Activated CD4-positive, alpha-beta T cell treated with anti-CD3 and anti-CD28 coated beads, Interleukin-2, amount 10 ng/mL, durations not matched to agents 7 days and 5 days (primary cell): ENCODE data around the gene PLEKHJ1. TPM values are rescaled to one million over a fixed set of nuclear protein-coding genes. Genes with fewer than 3 reads are reported as not detected.
"Not testable (repeated sequence)": the region's sequence is repeated elsewhere in the genome, so short reads cannot be mapped to it uniquely, and the experiment has no call there.

Source experiments
- CTCF ChIA-PET: fragments of 350-600 bp; sonication (Branson Sonifier 250); formaldehyde crosslinking; loops from one replicate; lab custom pipeline; 2021; ENCODE audit warnings: antibody characterized with exemption; lab: Charles Lee
- POLR2A ChIA-PET: fragments of 350-600 bp; sonication (Branson Sonifier 250); formaldehyde crosslinking; loops from one replicate; lab custom pipeline; 2021; ENCODE audit warnings: antibody characterized with exemption; lab: Charles Lee
- DNase-seq: peaks from one replicate; pipeline ENCODE4 v3.0.0-alpha.2; 2020
- H3K27ac Mint-ChIP-seq: one replicate; pipeline ENCODE4 v1.8.0; 2021; ENCODE audit warnings: mild to moderate bottlenecking, moderate library complexity, mixed read lengths
- H3K27me3 Mint-ChIP-seq: one replicate; pipeline ENCODE4 v1.8.0; 2021; ENCODE audit warnings: mixed read lengths
- H3K36me3 Mint-ChIP-seq: one replicate; pipeline ENCODE4 v1.8.0; 2021; ENCODE audit warnings: low read depth, mixed read lengths
- H3K4me1 Mint-ChIP-seq: one replicate; pipeline ENCODE4 v1.8.0; 2021; ENCODE audit warnings: mixed read lengths
- H3K4me3 Mint-ChIP-seq: one replicate; pipeline ENCODE4 v1.8.0; 2021; ENCODE audit warnings: mild to moderate bottlenecking, moderate library complexity, mixed read lengths
- H3K9me3 Mint-ChIP-seq: one replicate; pipeline ENCODE4 v1.8.0; 2021; ENCODE audit warnings: mixed read lengths
- total RNA-seq, 2 experiments: library from RNA; stranded (reverse); gene quantifications; one replicate each; pipeline ENCODE4 v1.2.3, GENCODE V29; 2021

Gene PLEKHJ1
- total RNA-seq, 2 experiments from 2014 or later = 56.2 to 71.9 TPM

- H3K27me3 Mint-ChIP-seq = no peaks in the 10 kb centered on the region
- no peaks in the 10 kb centered on the region for H3K9me3 Mint-ChIP-seq
- no peak overlapping the region for H3K27ac Mint-ChIP-seq
- DNase-seq = no peak
- no peak overlapping the region for H3K4me3 Mint-ChIP-seq
- peaks cover 9% of the 10 kb centered on the region for H3K36me3 Mint-ChIP-seq
- ChIA-PET CTCF (no interaction called here), POLR2A (no interaction called here)
- H3K4me1 Mint-ChIP-seq = no peaks in the 10 kb centered on the region
Measured at GRCh38 chr19:2202366-2202765, 33.8 kb downstream of the PLEKHJ1 start.

- H3K4me1 Mint-ChIP-seq = no peaks in the 10 kb centered on the region
- H3K27me3 Mint-ChIP-seq = no peaks in the 10 kb centered on the region
- DNase-seq = no peak
- POLR2A ChIA-PET = no interaction called here
- peaks cover 7% of the 10 kb centered on the region for H3K36me3 Mint-ChIP-seq
- CTCF ChIA-PET = no interaction called here
- H3K9me3 Mint-ChIP-seq = no peaks in the 10 kb centered on the region
- H3K27ac Mint-ChIP-seq = peak overlapping the region; percentile 41
- H3K4me3 Mint-ChIP-seq = no peak overlapping the region
Measured at GRCh38 chr19:2201473-2202148, 34.5 kb downstream of the PLEKHJ1 start.

GRCh38 chr19:2200624-2201294 lies 35.4 kb downstream of the PLEKHJ1 start:
- CTCF ChIA-PET, H3K27ac Mint-ChIP-seq, H3K36me3 Mint-ChIP-seq, H3K4me3 Mint-ChIP-seq, H3K27me3 Mint-ChIP-seq, POLR2A ChIA-PET, H3K9me3 Mint-ChIP-seq, DNase-seq, H3K4me1 Mint-ChIP-seq: not testable (repeated sequence)

DNA sequence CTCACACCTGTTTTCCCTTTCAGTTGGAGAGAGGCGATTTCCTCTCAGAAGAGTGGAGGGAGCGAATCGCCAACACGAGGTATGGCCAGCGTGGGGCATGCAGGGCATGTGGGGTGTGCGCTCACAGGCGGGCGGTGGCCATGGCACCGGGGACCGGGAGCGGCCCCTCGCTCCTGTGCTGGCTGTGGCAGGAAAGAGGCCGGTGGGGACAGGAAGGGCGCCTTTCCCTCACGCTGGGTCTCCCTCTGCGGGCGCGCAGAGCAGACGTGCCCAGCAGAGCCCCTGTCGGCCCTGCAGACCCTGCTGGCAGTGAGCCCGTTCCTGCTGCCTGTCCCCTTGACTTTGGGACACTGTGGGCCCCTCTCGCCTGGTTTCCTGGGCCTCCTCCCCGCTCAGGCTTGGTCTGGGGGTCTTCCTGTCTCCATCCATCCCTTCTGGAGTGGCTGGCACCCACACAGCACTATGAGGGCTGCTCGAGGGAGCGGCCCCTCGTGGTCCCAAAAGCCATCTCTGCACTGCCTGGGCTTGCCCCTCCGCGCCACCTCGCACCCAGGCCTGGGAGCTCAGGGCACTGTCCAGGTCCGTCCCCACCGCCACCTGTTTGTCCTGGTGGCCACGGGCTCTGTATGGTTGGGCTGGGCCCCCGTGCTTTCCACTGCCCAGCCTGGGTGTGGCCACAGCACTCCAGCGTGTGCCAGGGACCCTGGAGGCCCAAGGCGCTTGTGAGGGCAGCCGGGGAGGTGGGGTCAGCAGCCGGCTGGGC lies 36.1 kb downstream of the PLEKHJ1 start:
- DNase-seq = no peak
- ChIA-PET POLR2A (no interaction called here), CTCF (no interaction called here)
- no peaks in the 10 kb centered on the region for H3K27me3 Mint-ChIP-seq
- H3K27ac Mint-ChIP-seq = no peak overlapping the region
- no peaks in the 10 kb centered on the region for H3K9me3 Mint-ChIP-seq
- no peaks in the 10 kb centered on the region for H3K4me1 Mint-ChIP-seq
- H3K4me3 Mint-ChIP-seq = no peak overlapping the region
- H3K36me3 Mint-ChIP-seq = peaks cover 3% of the 10 kb centered on the region

DNA sequence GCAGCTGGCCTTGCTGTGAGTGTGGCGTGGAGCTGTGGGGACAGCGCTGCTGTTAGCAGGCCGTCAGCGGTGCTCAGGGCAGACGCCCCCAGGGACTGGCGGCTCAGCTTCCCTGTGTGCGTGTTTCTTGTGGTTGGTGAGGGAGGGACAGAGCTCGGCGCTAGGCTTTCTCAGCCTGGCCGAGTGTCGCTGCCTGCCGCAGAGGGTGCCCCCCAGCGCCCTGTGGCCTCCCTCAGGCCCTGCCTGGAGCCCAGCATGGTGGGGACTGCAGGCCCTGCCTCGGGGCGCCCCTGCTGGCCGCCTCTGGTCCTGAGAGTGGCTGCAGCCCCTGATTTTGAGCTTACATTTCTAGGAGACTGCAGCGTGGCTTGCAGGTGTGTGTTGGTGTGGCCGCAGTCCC lies 36.9 kb downstream of the PLEKHJ1 start:
- H3K27me3 Mint-ChIP-seq = no peaks in the 10 kb centered on the region

GRCh38 chr19:2198317-2198716 lies 37.8 kb downstream of the PLEKHJ1 start:
- no peak for DNase-seq
- CTCF ChIA-PET = no interaction called here
- no peaks in the 10 kb centered on the region for H3K27me3 Mint-ChIP-seq
- POLR2A ChIA-PET = no interaction called here
- no peak overlapping the region for H3K4me3 Mint-ChIP-seq
- H3K36me3 Mint-ChIP-seq = peaks cover 5% of the 10 kb centered on the region
- H3K27ac Mint-ChIP-seq = no peak overlapping the region
- H3K4me1 Mint-ChIP-seq = no peaks in the 10 kb centered on the region
- H3K9me3 Mint-ChIP-seq = no peaks in the 10 kb centered on the region

More for the DNA sequence above, 36.9 kb downstream of the PLEKHJ1 start:
- Mint-ChIP-seq H3K36me3 (peaks cover 3% of the 10 kb centered on the region), H3K27ac (peak overlapping the region; percentile 46), H3K4me3 (no peak overlapping the region), H3K4me1 (no peaks in the 10 kb centered on the region), H3K9me3 (no peaks in the 10 kb centered on the region)
- POLR2A ChIA-PET = no interaction called here
- no peak for DNase-seq
- CTCF ChIA-PET = interaction anchor here (0.6 kb wide), 1 partner anchor 58 kb away, joined by 3 read pairs; no protein-coding TSS in a partner anchor

DNA sequence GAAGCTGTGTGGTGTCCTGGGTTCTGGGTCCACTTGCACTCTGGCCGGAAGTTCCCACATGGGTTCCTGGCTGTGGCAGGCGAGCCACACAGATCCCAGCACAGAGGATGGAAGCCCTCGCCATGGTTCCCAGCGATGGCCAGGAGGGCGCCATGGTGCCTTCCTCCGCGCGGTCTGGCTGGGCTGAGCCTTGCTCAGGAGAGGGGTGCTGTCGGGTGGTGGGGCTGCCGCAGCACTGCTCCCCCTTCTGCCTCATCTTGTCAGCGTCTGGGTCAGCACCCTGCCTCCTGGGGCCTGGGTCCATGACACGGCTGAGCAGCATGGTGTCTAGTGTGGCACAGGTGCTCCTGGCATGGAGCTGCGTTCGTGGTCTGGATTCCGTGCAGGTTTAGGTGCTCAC lies 38.9 kb downstream of the PLEKHJ1 start:
- H3K27me3 Mint-ChIP-seq = no peaks in the 10 kb centered on the region
- ChIA-PET CTCF (interaction anchor here (0.9 kb wide), 1 partner anchor 10 kb away, joined by 3 read pairs; no protein-coding TSS in a partner anchor), POLR2A (no interaction called here)
- H3K27ac Mint-ChIP-seq = no peak overlapping the region
- H3K9me3 Mint-ChIP-seq = no peaks in the 10 kb centered on the region
- no peak overlapping the region for H3K4me3 Mint-ChIP-seq
- no peaks in the 10 kb centered on the region for H3K4me1 Mint-ChIP-seq
- no peak for DNase-seq
- peaks cover 10% of the 10 kb centered on the region for H3K36me3 Mint-ChIP-seq

- CTCF ChIA-PET = no interaction called here
- POLR2A ChIA-PET = no interaction called here
- no peak overlapping the region for H3K4me3 Mint-ChIP-seq
- H3K4me1 Mint-ChIP-seq = no peaks in the 10 kb centered on the region
- H3K27ac Mint-ChIP-seq = peak overlapping the region; percentile 50
- no peaks in the 10 kb centered on the region for H3K9me3 Mint-ChIP-seq
- H3K36me3 Mint-ChIP-seq = peaks cover 17% of the 10 kb centered on the region
- DNase-seq = no peak
- H3K27me3 Mint-ChIP-seq = no peaks in the 10 kb centered on the region
Measured at GRCh38 chr19:2195914-2196313, 40.2 kb downstream of the PLEKHJ1 start.

GRCh38 chr19:2195361-2195760 lies 40.8 kb downstream of the PLEKHJ1 start:
- CTCF ChIA-PET = no interaction called here
- Mint-ChIP-seq H3K27me3 (no peaks in the 10 kb centered on the region), H3K9me3 (no peaks in the 10 kb centered on the region), H3K36me3 (peaks cover 18% of the 10 kb centered on the region), H3K4me1 (no peaks in the 10 kb centered on the region), H3K27ac (no peak overlapping the region), H3K4me3 (no peak overlapping the region)
- no peak for DNase-seq
- POLR2A ChIA-PET = no interaction called here

DNA sequence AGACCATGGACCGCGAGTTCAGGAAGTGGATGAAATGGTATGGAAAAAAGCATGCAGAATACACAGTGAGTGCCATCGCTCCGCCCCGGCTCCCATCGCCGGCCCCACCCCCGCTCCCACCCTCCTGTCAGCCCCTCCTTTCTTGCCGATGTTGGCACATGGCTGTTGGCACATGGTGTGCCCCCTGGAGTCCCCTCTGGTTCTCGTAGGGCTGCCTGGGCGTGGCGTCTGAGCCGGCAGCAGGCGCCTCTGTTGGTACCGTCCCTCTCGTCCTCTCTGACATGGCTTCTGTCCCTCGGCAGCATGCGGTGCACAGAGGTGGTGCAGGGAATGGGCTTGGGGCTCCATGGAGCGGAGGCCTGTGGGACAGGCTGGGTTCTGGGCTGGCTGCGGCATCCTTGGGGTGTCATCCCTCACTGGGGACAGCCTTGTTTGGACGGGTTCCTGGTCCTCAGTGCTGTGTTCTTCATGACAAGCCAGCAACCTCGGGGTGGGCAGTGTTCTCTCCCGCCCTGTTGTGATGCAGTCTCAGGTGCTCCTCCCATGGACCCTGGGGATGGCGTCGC lies 41.5 kb downstream of the PLEKHJ1 start:
- Mint-ChIP-seq H3K27ac (no peak overlapping the region), H3K27me3 (no peaks in the 10 kb centered on the region), H3K36me3 (peaks cover 18% of the 10 kb centered on the region), H3K4me3 (no peak overlapping the region), H3K4me1 (no peaks in the 10 kb centered on the region), H3K9me3 (no peaks in the 10 kb centered on the region)
- CTCF ChIA-PET = no interaction called here
- POLR2A ChIA-PET = no interaction called here
- DNase-seq = no peak

DNA sequence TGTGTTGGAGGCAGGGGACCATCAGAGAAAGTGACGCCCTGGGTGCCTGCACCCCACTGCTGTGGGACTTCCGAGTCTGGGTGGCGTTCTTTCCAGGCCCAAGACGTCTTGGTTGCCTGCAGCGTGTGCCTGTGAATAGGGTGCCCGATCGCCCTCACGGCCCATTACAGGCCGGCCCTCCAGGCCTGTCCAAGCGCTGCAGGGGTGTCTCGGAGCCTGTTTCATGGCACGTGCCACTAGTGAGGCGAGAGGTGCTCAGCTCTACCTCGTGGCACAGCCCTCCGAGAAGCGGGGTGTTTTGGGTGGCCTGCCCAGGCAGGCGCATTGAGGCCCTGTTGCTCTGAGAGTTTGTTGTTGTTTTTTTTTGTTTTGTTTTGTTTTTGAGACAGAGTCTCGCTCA lies 42.3 kb downstream of the PLEKHJ1 start:
- ChIA-PET CTCF (interaction anchor here (0.7 kb wide), 1 partner anchor 217 kb away, joined by 5 read pairs; no protein-coding TSS in a partner anchor), POLR2A (no interaction called here)
- Mint-ChIP-seq H3K4me3 (no peak overlapping the region), H3K9me3 (no peaks in the 10 kb centered on the region), H3K27ac (peak overlapping the region; percentile 11), H3K27me3 (no peaks in the 10 kb centered on the region), H3K36me3 (peaks cover 18% of the 10 kb centered on the region), H3K4me1 (no peaks in the 10 kb centered on the region)
- DNase-seq = no peak

DNA sequence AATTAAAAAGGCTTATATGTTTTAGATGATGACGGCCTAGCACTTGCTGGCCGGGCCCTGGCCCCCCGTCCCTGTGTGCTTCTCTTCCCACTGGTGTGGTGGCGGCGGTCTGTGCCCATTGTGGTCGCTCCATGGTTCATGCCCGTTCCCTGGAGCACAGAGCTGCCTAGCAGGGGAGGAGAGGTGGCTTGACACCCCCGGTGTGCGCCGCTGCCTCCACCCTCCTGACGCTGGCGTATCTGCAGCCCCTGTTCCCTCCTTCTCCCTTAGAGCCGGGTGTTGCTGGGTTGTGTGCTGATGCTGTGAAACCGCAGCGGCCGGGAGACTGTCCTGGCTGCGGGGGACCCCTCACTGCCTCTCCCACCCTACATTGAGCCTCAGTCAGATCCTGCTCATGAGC lies 43.3 kb downstream of the PLEKHJ1 start:
- no peaks in the 10 kb centered on the region for H3K9me3 Mint-ChIP-seq
- DNase-seq = no peak
- ChIA-PET CTCF (no interaction called here), POLR2A (no interaction called here)
- H3K27me3 Mint-ChIP-seq = no peaks in the 10 kb centered on the region
- no peak overlapping the region for H3K4me3 Mint-ChIP-seq
- no peaks in the 10 kb centered on the region for H3K4me1 Mint-ChIP-seq
- H3K36me3 Mint-ChIP-seq = peaks cover 18% of the 10 kb centered on the region
- H3K27ac Mint-ChIP-seq = no peak overlapping the region
